ENCODE results near the gene COQ10B.

COQ10B gene

GRCh38 chr2:197502685-197503084 lies 49.3 kb downstream of the COQ10B start:
- FAIRE-seq = no peak

GRCh38 chr2:197504000-197504399 lies 50.6 kb downstream of the COQ10B start:
- no peak for FAIRE-seq

GRCh38 chr2:197504512-197504911 lies 51.2 kb downstream of the COQ10B start:
- FAIRE-seq = no peak

- FAIRE-seq = no peak
Measured at GRCh38 chr2:197506658-197507057, 53.3 kb downstream of the COQ10B start.

GRCh38 chr2:197513915-197514314 lies 60.6 kb downstream of the COQ10B start:
- no peak for FAIRE-seq

GRCh38 chr2:197514754-197515153 lies 61.4 kb downstream of the COQ10B start:
- no peak for FAIRE-seq

- FAIRE-seq = no peak
Measured at GRCh38 chr2:197515315-197515738, 62.0 kb downstream of the COQ10B start.

GRCh38 chr2:197515739-197516392 lies 62.5 kb downstream of the COQ10B start, which contains the start of gene MOB4:
Gene MOB4, plus strand, starts transcription at chr2:197516066. Its CDS starts 21 bp downstream, at chr2:197516087.
- FAIRE-seq = no peak

GRCh38 chr2:197516393-197516761 lies 63.0 kb downstream of the COQ10B start:
- no peak for FAIRE-seq

GRCh38 chr2:197517150-197517549 lies 63.8 kb downstream of the COQ10B start:
- no peak for FAIRE-seq
